ENCODE results near the gene PNLIPRP3.
A peak's percentile ranks its signal among the peaks of the same experiment; 100 is the strongest.
"Not testable (repeated sequence)": the region's sequence is repeated elsewhere in the genome, so short reads cannot be mapped to it uniquely, and the experiment has no call there.

The PNLIPRP3 gene

GRCh38 chr10:116427671-116428070, at the start of gene PNLIPRP3:
PNLIPRP3 (plus strand) TSS chr10:116427847; CDS start chr10:116428013, 166 bp downstream.
- H3K4me3 ChIP-seq (replicated peaks in 1 of 2; ENCODE audit: low read depth in 2 of 2, low read length in 2 of 2), result no peak within 1 kb of the TSS
- DNase-seq (ENCODE audit: low read depth in 2 of 2), result no peak
- TF ChIP-seq, protein P1, sequence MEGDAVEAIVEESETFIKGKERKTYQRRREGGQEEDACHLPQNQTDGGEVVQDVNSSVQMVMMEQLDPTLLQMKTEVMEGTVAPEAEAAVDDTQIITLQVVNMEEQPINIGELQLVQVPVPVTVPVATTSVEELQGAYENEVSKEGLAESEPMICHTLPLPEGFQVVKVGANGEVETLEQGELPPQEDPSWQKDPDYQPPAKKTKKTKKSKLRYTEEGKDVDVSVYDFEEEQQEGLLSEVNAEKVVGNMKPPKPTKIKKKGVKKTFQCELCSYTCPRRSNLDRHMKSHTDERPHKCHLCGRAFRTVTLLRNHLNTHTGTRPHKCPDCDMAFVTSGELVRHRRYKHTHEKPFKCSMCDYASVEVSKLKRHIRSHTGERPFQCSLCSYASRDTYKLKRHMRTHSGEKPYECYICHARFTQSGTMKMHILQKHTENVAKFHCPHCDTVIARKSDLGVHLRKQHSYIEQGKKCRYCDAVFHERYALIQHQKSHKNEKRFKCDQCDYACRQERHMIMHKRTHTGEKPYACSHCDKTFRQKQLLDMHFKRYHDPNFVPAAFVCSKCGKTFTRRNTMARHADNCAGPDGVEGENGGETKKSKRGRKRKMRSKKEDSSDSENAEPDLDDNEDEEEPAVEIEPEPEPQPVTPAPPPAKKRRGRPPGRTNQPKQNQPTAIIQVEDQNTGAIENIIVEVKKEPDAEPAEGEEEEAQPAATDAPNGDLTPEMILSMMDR (IDR thresholded peaks at IDR 0.05; ENCODE audit: low read depth, low read length), result no peak

DNA sequence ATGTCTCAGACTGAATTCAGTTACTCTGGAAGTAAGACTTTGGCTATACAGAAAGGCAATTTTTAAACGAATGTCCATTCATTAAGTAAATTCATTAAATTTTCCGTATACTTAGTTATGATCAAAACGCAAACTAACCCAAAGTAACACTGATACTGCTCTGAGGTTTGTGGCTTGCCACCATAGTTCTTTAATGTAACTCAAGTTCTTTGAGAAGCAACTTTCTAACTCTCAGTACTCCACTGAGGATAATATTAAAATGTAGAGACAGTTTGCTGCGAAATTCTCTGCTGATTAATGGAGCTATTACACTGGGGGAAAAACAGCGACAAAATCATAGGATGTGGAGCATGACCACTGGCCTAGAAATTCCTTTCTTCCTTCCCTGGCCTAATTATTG, 45.4 kb upstream of the PNLIPRP3 start:
- no peak for DNase-seq (ENCODE audit: low read depth in 2 of 2)
- TF ChIP-seq, protein P1 (IDR thresholded peaks at IDR 0.05; ENCODE audit: low read depth, low read length), result no peak
- H3K4me3 ChIP-seq (replicated peaks in 1 of 2; ENCODE audit: low read depth in 2 of 2, low read length in 2 of 2), result no peak overlapping the region

DNA sequence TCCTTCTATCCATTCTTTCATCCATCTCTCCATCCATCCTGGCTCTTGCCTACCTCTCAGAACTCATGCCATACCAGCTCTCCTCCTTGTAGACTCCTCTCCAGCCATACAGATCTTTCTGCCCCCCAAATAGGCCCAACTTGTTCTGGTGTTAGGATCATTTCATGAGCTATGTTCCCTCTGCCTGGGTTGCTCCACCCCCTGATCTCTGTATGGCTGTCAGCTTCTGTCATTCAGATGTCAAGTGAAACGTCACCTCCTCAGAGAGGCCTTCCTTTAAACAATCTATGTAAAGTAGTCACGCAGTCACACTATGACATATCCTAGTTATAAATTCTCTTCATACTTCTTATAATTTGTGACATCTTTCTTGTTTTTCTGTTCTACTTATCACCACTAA, 42.3 kb upstream of the PNLIPRP3 start:
- no peak for DNase-seq (ENCODE audit: low read depth in 2 of 2)
- TF ChIP-seq, protein P1 (IDR thresholded peaks at IDR 0.05; ENCODE audit: low read depth, low read length), result no peak
- no peak overlapping the region for H3K4me3 ChIP-seq (replicated peaks in 1 of 2; ENCODE audit: low read depth in 2 of 2, low read length in 2 of 2)

GRCh38 chr10:116385994-116386809, 41.4 kb upstream of the PNLIPRP3 start:
- peak; percentile 46 to 62 for DNase-seq (ENCODE audit: low read depth in 2 of 2)
- TF ChIP-seq, protein P1 (IDR thresholded peaks at IDR 0.05; ENCODE audit: low read depth, low read length), result peak; percentile 42
- no peak overlapping the region for H3K4me3 ChIP-seq (replicated peaks in 1 of 2; ENCODE audit: low read depth in 2 of 2, low read length in 2 of 2)

DNA sequence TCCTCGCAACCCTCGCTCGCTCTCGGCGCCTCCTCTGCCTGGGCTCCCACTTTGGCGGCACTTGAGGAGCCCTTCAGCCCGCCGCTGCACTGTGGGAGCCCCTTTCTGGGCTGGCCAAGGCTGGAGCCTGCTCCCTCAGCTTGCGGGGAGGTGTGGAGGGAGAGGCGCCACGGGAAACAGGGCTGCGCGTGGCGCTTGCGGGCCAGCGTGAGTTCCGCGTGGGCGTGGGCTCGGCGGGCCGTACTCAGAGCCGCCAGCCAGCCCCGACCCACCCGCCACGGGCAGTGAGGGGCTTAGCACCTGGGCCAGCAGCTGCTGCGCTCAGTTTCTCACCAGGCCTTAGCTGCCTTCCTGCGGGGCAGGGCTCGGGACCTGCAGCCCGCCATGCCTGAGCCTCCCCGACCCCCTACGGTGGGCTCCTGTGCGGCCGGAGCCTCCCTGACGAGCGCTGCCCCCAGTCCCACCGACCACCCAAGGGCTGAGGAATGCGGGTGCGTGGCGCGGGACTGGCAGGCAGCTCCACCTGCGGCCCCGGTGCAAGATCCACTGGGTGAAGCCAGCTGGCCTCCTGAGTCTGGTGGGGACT, 34.3 kb upstream of the PNLIPRP3 start:
- H3K4me3 ChIP-seq (replicated peaks in 1 of 2; ENCODE audit: low read depth in 2 of 2, low read length in 2 of 2); DNase-seq (ENCODE audit: low read depth in 2 of 2): not testable (repeated sequence)

GRCh38 chr10:116395223-116395985, 32.2 kb upstream of the PNLIPRP3 start:
- DNase-seq (ENCODE audit: low read depth in 2 of 2), result no peak

More at GRCh38 chr10:116395223-116395985, 32.2 kb upstream of the PNLIPRP3 start:
- TF ChIP-seq, protein P1 (IDR thresholded peaks at IDR 0.05; ENCODE audit: low read depth, low read length), result no peak
- no peak overlapping the region for H3K4me3 ChIP-seq (replicated peaks in 1 of 2; ENCODE audit: low read depth in 2 of 2, low read length in 2 of 2)

Data from cardiac fibroblast (primary cell).